Heart left ventricle (tissue), 16 donors: Measurements from ENCODE around the gene CCDC185. TPM values are rescaled to one million over a fixed set of nuclear protein-coding genes. Genes with fewer than 3 reads are reported as not detected.

Experiments used
- ATAC-seq, 4 donors: fragments of 200-7000 bp; cut with Tn5 transposase; one replicate each; pipeline ENCODE4 v1.9.1; 2020 to 2022; ENCODE audit warnings: moderate library complexity in 4 of 4, mild to moderate bottlenecking in 3 of 4, moderate number of reproducible peaks in 1 of 4
- DNase-seq, 5 donors: peaks; one replicate each; pipeline ENCODE4 v3.0.0-alpha.2; 2020
- H3K27ac ChIP-seq, 12 donors: fragments of 200-600 bp; sonication (generic) in 4 of 12; one replicate each; pipeline versions ENCODE4 v1.5.0 to v1.8.0; 2016 to 2022; ENCODE audit warnings: mild to moderate bottlenecking in 2 of 12
- H3K27me3 ChIP-seq, 9 donors: fragments of 200-600 bp; sonication (generic) in 2 of 9; one replicate each; pipeline versions ENCODE4 v1.5.1 to v1.8.0; 2016 to 2022; ENCODE audit warnings: mild to moderate bottlenecking in 3 of 9
- H3K36me3 ChIP-seq, 9 donors: fragments of 200-600 bp; sonication (generic) in 2 of 9; one replicate each; pipeline versions ENCODE4 v1.5.0 to v1.8.0; 2018 to 2022; ENCODE audit warnings: mild to moderate bottlenecking in 2 of 9
- H3K4me1 ChIP-seq, 12 donors: fragments of 200-600 bp; sonication (generic) in 4 of 12; one replicate each; pipeline versions ENCODE4 v1.5.0 to v1.8.0; 2016 to 2022; ENCODE audit warnings: mild to moderate bottlenecking in 3 of 12
- H3K4me3 ChIP-seq, 12 donors: fragments of 200-600 bp; sonication (generic) in 4 of 12; one replicate each; pipeline versions ENCODE4 v1.5.0 to v1.8.0; 2017 to 2022; ENCODE audit warnings: mild to moderate bottlenecking in 9 of 12, moderate library complexity in 4 of 12
- H3K9me3 ChIP-seq, 12 donors: fragments of 200-600 bp; sonication (generic) in 4 of 12; one replicate each; pipeline versions ENCODE4 v1.5.0 to v1.8.0; 2016 to 2022; ENCODE audit warnings: mild to moderate bottlenecking in 1 of 12
- CTCF ChIP-seq, 12 donors: fragments of 200-600 bp; sonication (generic) in 4 of 12; IDR thresholded peaks; one replicate each; pipeline versions ENCODE4 v1.5.0 to v1.8.0; 2018 to 2022; ENCODE audit warnings: antibody characterized with exemption in 12 of 12, mild to moderate bottlenecking in 5 of 12
- POLR2A ChIP-seq, 2 donors: fragments of 450-650 bp; IDR thresholded peaks; one replicate each; pipeline ENCODE4 v1.6.1; 2017; ENCODE audit warnings: antibody characterized with exemption in 2 of 2, mild to moderate bottlenecking in 2 of 2, moderate library complexity in 2 of 2
- WGBS, 4 donors: extraction: QIAGEN DNeasy Blood & Tissue Kit in 2 of 4; methylation state at CpG; one replicate each; pipeline versions ENCODE4 v1.1.5 to v1.1.7; 2013 to 2018; 5-methylcytosine and 5-hydroxymethylcytosine counted together
- intact Hi-C, 10 donors: fragments of 100-400 bp; cut with DNase I; formaldehyde crosslinking; loops; one replicate each; pipeline versions ENCODE4 v1.11.1 to v1.14.2; 2022
- polyA plus RNA-seq, 2 donors: library from polyadenylated mRNA; stranded (reverse); fragments of 200-250 nt; gene quantifications; one replicate each; pipeline ENCODE4 v1.2.3, GENCODE V29; 2013
- total RNA-seq, 9 donors: library from RNA; depleted of rRNA in 2 of 9; stranded (reverse); fragments of >200 nt in 2 of 9; fragmentation: NEBNext Ultra II Directional in 3 of 9; extraction: Animal tissue kit (Norgen Biotek cat#: 25700) in 3 of 9; gene quantifications; one replicate each; pipeline versions ENCODE4 v1.1.0 to v1.2.4, GENCODE V29; 2016 to 2023
- donor health status: ischemic (EF 13 %, LVEDD 7.1; RV severe dilation, severe dysfunction).
- donor health status: healthy with polysubstance abuse.
- donor health status: DM: no; HTN: yes; CAD: no.
- donor health status: DM: no; HTN: no; CAD: no.
- donor health status: ischemic (EF 25% LVEDD 6.9; RV normal size, moderate dysfunction).
- donor health status: ischemic (EF 25% LVEDD 5.7; RV mildly dilated, moderate dysfunction).
- donor health status: healthy.
- donor health status: DM: yes; HTN: yes; CAD: no.
- donor health status: ischemic (EF 35%, LVEDD 5.7; RV mildly dilated, moderate dysfunction).
- donor health status: nonischemic (EF 11% LVEDD 7.7; RV severe dilation, severe dysfunction).
- donor health status: DM: yes; HTN: yes; CAD: no.
- donor health status: PGD.
- donor health status: ischemic (EF 29% LVEDD 5.4; RV normal size, mild dysfunction).
- donor health status: nonischemic (EF 23%, LVEDD 6.1; RV moderate dilation, normal function).

The CCDC185 gene
- total and polyA plus RNA-seq, 11 donors: not detected

- 72 to 82% (median 73%) methylated on average over 2 of the region's 2 CpGs for WGBS, 4 donors
- Histone ChIP-seq H3K9me3 (peaks cover 0 to 11% (median 0%) of the 10 kb centered on the region in 12 donors), H3K27ac (no peak overlapping the region), H3K4me3 (no peak overlapping the region), H3K36me3 (no peaks in the 10 kb centered on the region), H3K4me1 (peaks cover 0 to 8% (median 0%) of the 10 kb centered on the region in 12 donors), H3K27me3 (no peaks in the 10 kb centered on the region)
- ATAC-seq (peak in 1 of 4 donors; percentile 72), DNase-seq (no peak)
- intact Hi-C loops: no loop called here
- TF ChIP-seq POLR2A (IDR thresholded peaks at IDR 0.05) (no peak), CTCF (IDR thresholded peaks at IDR 0.05) (no peak)
Measured at GRCh38 chr1:223401873-223402789, 8.9 kb downstream of the CCDC185 start.

DNA sequence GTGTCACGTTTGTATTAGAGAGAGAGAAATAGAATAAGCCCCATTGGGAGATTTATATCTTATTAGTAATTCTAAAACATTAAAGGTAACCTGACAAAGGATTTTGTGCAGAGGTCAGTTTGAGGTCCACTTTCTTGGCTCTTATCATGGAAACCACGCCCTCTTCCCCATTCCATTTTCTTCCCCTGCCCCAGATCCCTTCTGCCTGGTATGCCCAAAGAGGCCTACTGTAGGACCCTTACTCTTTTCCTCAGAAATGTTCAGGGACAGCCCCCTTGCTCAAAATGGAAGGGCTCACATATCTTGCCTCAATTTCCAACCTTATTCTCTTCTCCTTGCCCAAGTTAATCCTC lies 9.6 kb downstream of the CCDC185 start:
- H3K4me3 ChIP-seq: no peak overlapping the region
- TF ChIP-seq CTCF (IDR thresholded peaks at IDR 0.05) (no peak), POLR2A (IDR thresholded peaks at IDR 0.05) (no peak)
- ATAC-seq: no peak
- WGBS, 4 donors: 67 to 86% (median 76%) methylated on average over 2 of the region's 2 CpGs
- H3K27me3 ChIP-seq: no peaks in the 10 kb centered on the region
- H3K4me1 ChIP-seq: peaks cover 0 to 8% (median 0%) of the 10 kb centered on the region in 12 donors
- no peak overlapping the region for H3K27ac ChIP-seq
- H3K36me3 ChIP-seq: no peaks in the 10 kb centered on the region
- intact Hi-C loops: no loop called here
- DNase-seq: no peak
- H3K9me3 ChIP-seq: peaks cover 0 to 11% (median 0%) of the 10 kb centered on the region in 12 donors

DNA sequence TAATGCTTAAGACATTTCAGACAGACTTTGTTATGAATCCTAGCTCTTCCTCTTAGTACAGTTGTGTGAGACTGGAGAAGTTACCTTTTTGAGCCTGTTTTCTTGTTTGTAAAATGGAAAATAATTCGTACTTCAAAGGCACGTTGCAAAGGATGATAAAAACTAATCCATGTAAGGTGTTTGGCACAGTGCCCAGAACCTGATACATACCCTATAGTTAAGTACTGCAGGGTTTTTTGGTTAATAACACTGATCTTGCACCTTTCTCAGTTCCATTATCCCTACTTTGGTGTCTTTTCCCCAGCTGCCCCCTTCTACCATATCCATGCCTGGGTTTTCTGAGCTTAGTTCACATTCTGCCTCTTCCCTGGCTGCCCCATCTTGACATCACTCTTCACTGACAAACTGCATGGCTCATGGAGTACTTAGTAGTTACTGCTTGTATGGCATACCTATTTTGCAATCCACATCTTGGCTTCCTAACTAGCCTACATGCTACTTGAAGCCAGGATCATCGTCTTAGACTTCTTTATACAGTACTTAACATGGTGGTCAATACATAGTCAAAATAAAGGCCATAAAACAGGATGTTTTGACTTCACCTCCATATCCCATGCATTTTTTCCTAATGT lies 10.1 kb downstream of the CCDC185 start:
- Histone ChIP-seq H3K9me3 (peaks cover 0 to 11% (median 0%) of the 10 kb centered on the region in 12 donors), H3K27ac (no peak overlapping the region), H3K4me1 (peaks cover 0 to 8% (median 0%) of the 10 kb centered on the region in 12 donors), H3K36me3 (no peaks in the 10 kb centered on the region), H3K27me3 (peaks cover 0 to 2% (median 0%) of the 10 kb centered on the region in 9 donors), H3K4me3 (no peak overlapping the region)
- 67 to 76% (median 73%) methylated on average over 3 of the region's 3 CpGs for WGBS, 4 donors
- TF ChIP-seq CTCF (IDR thresholded peaks at IDR 0.05) (no peak), POLR2A (IDR thresholded peaks at IDR 0.05) (no peak)
- no peak for ATAC-seq
- DNase-seq: no peak
- intact Hi-C loops: no loop called here

DNA sequence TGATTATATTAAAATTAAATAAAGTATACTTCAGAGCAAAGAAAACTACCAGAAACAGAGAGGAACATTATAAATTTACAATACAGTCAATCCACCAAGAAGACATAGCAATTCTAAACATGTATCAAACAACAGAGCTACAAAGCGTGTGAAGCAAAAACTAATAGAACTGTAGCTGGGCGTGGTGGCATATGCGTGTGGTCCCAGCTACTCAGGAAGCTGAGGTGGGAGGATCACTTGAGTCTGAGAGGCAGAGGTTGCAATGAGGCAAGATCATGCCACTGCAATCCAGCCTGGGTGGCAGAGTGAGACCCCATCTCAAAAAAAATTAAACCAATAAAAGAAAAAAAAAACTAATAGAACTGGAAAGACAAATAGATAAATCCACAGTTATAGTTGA lies 12.3 kb downstream of the CCDC185 start:
- 75 to 84% (median 83%) methylated on average over 3 of the region's 3 CpGs for WGBS, 4 donors
- TF ChIP-seq POLR2A (IDR thresholded peaks at IDR 0.05) (no peak), CTCF (IDR thresholded peaks at IDR 0.05) (no peak)
- no peak for ATAC-seq

More for the DNA sequence above, 12.3 kb downstream of the CCDC185 start:
- Histone ChIP-seq H3K4me3 (no peak overlapping the region), H3K27me3 (peaks cover 0 to 2% (median 0%) of the 10 kb centered on the region in 9 donors), H3K4me1 (peaks cover 0 to 8% (median 0%) of the 10 kb centered on the region in 12 donors), H3K9me3 (peaks cover 0 to 11% (median 0%) of the 10 kb centered on the region in 12 donors), H3K27ac (no peak overlapping the region), H3K36me3 (no peaks in the 10 kb centered on the region)
- intact Hi-C loops: no loop called here
- no peak for DNase-seq
